GM19328 (cell line): ENCODE results near the gene KLHL2.
"Not testable (repeated sequence)": the region's sequence is repeated elsewhere in the genome, so short reads cannot be mapped to it uniquely, and the experiment has no call there.

ENCODE experiments used
- ATAC-seq: cut with Tn5 transposase; IDR thresholded peaks from one replicate; pipeline ENCODE4 v1.9.1; 2021; ENCODE audit warnings: mild to moderate bottlenecking, moderate library complexity; ENCODE audit not compliant: unreplicated experiment

Gene KLHL2

GRCh38 chr4:165326831-165327210 is 119.5 kb downstream of the KLHL2 start:
- no peak for ATAC-seq

DNA sequence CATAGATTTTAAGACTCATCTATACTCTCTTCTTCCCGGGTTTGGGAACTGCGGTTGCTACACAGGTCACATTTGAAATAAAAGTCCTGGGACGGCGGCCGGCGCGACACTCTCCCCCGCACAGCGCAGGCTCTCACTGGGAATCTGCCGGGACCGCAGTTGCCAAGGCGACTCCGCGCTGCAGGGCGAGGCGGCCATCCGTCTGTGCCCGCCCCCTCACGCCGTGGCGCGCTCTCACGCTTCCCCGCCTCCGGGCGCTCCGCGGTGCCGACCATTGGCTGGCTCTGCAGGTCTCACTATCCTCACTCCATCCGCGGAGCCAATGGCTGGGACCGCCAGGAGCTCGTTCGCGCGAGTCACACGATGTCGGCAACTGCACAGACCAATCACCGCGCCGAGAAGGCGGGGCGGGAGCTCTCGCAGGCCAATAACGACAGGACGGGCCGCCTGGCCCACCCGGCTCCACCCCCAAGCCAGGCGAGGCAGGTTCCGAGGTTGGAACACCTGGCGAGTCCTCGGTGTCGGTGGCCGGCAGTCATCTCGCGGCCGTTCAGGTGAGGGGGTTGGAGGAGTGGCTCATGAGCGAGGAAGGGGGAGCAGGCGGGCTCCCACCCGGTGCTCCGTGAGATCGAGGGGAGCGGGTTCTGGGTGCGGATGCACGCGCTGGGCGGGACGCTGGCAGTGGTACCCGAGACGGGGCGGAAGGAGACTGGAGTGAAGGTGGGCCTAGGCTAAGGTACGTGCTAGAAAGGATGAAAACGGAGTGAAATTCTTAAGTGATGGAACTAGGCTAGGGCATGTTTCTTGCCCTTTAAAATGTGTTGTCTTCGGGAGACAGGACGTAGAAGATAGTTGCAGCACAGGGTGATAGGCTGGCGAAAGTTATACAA is 120.1 kb downstream of the KLHL2 start, which contains the start of gene MSMO1:
Gene MSMO1 (plus strand): TSS at position 459 of the 890 bp plus-strand sequence. CDS start 5,702 bp downstream, outside the sequence.
- peak; percentile 98 for ATAC-seq

- ATAC-seq, result no peak
Measured at GRCh38 chr4:165328101-165328425, 120.7 kb downstream of the KLHL2 start.

- ATAC-seq, result no peak
Measured at GRCh38 chr4:165328708-165329107, 121.3 kb downstream of the KLHL2 start.

DNA sequence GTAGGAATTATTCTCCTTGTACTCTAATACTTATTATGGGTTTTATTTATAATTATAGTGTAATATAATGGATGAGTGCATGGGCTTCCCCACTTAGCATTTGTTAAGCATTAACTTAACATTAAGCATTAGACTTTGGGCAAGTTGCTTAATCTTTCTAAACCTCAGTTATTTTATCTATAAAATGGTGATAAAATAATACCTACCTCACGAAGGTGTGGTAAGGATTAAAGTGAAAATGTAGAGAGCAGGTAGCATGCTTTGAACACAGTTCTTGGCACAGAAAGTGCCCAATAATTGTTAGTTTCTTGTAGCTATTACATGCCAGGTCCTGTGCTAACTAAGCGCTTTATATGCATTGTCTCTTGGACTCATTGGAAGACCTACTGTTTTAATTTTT is 122.7 kb downstream of the KLHL2 start:
- no peak for ATAC-seq

DNA sequence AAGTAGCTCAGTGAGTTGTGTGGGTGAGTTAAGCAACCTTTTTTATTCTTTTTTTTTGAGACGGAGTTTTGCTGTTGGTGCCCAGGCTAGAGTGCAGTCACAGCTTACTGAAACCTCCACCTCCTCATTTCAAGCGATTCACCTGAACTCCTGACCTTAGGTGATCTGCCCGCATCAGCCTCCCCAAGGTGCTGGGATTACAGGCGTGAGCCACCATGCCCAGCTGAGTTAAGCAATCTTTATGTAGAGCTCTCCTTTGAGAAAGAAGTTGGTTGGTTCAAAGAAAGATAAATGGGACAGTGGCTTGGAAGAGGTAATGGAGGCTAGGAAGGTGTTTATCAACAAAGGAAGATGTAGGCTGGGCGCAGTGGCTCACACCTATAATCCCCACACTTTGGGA is 123.3 kb downstream of the KLHL2 start:
- no peak for ATAC-seq

GRCh38 chr4:165331359-165331758 is 124.0 kb downstream of the KLHL2 start:
- ATAC-seq, result no peak

DNA sequence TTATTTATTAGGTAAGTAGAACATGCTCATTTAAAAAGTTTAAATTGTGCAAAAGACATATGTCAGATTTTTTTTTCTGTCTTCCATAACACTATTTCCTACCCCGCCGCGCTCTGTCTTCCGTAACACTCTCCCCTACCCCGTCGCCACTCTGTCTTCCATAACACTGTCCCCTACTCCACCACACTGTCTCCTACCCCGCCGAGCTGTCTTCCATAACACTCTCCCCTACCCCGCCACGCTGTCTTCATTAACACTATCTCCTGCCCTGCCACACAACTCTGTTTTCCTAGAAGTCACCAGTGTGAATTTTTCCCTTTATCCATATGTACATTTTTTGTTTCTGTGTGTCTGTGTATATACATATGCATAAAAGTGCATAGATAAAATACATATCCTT is 124.5 kb downstream of the KLHL2 start:
- ATAC-seq, result no peak

- ATAC-seq, result no peak
Measured at GRCh38 chr4:165332502-165332901, 125.1 kb downstream of the KLHL2 start.

DNA sequence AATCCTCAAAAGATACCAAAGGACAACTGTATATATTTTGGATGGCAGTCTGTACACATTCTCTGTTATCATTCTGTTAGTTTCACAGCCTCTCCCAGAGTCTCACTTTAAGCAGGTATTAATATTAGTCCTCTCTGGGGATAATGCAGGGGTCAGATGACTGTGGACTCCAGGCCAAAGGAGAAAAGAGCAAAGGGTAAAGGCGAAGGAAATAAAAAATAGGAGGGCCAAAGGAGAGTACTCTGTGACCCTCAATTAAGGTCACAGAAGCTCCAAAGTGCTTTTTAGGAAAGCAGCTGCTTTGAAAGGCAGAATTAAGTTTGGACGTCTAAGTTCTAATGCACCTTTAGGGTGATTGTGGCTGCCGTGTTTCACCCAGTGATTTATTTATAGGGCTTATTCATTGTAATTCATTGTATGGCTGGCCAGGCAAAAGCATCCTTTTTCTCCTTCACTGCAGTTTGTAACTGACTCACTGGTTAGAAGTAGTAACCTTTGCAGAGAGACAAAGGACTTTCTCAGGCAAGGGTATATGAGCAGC is 127.9 kb downstream of the KLHL2 start:
- ATAC-seq, result no peak

GRCh38 chr4:165336743-165337142 is 129.4 kb downstream of the KLHL2 start:
- no peak for ATAC-seq

DNA sequence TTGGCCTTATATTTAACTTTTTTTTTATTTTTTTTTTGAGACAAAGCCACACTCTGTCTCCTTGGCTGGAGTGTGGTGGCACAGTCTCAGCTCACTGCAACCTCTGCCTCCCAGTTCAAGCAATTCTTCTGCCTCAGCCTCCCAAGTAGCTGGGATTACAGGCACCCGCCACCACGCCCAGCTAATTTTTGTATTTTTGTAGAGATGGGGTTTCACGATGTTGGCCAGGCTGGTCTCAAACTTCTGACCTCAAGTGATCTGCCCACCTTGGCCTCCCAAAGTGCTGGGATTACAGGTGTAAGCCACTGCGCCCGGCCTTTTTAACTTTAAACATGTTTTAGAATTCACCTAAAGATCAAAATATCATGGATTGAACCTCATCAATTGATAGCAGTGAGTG is 135.0 kb downstream of the KLHL2 start:
- ATAC-seq, result not testable (repeated sequence)

GRCh38 chr4:165343353-165344191 is 136.2 kb downstream of the KLHL2 start:
- no peak for ATAC-seq

GRCh38 chr4:165345666-165346417 is 138.5 kb downstream of the KLHL2 start:
- no peak for ATAC-seq

DNA sequence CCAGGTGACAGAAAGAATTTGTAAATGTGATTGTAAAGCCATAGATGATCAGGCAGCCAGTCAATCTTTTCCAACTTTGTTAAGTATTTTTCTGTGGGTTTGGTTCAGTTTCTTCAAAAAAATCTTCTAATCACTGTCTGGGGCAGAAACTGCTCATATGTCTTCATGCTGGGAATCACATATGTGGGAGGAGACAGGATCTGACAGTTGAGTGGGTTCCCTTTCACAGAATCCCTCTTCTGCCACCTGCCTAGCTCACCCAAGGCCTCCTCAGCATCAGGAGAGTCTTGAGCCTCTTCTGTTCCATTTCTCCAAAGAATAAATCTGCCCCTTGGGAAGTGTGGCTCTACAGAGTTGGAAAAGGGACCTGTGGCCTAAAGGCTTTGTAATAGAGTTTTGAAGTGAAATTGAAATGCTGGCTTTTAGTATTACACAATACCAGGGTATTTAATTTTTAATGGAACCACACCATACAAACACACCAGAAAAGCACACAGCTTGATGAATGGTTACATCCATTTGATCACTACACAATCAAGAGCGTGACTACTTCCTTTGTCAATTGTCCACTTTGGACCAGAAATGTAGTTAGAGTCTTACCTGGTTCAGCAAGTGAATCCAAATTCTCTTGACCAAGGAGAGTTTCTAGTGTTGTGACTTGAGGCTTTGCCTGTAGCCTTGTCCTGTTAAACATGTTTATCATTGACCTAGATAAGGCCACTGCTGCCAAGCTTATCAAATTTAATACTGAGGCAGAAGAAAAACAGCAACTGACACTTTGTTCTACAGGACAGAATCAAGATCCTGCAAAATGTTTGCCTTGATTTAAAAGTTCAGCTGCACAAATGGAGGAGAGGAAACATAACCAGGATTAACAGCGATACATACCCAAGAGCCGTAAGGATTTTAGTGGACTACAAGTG is 140.5 kb downstream of the KLHL2 start:
- no peak for ATAC-seq

DNA sequence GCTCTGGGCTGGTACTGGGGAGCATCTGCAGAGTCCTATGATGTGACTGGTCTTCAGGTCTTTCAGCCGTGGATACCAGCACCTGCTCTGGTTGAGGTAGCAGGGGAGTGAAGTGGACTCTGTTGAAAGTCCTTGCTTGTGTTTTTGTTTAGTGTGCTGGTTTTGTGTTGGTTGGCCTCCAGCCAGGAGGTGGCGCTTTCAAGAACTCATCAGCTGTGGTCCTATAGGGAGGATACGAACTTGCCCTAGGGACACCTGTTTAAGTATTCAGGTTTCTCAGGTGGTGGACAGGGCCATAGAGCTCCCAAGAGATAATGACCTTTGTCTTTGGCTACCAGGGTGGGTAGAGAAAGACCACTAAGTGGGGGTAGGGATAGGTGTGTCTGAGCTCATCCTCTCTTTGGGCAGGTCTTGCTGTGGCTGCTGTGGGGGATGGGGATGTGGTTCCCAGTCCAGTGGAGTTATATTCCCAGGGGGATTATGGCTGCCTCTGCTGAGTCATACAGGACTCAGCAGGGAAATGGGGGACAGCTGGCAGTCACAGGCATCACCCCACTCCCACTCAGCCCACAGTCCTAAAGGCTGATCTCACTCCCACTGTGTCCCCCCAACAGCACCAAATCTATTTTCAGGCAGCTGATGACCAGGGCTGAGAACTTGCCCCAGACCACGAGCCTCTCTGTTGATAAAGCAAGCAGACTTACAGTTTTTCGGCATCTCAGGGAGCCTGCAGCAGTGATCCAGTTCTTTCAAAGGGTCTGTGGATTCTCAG is 144.2 kb downstream of the KLHL2 start:
- no peak for ATAC-seq

GRCh38 chr4:165355900-165356300 is 148.5 kb downstream of the KLHL2 start:
- no peak for ATAC-seq

- no peak for ATAC-seq
Measured at GRCh38 chr4:165359506-165359905, 152.1 kb downstream of the KLHL2 start.

DNA sequence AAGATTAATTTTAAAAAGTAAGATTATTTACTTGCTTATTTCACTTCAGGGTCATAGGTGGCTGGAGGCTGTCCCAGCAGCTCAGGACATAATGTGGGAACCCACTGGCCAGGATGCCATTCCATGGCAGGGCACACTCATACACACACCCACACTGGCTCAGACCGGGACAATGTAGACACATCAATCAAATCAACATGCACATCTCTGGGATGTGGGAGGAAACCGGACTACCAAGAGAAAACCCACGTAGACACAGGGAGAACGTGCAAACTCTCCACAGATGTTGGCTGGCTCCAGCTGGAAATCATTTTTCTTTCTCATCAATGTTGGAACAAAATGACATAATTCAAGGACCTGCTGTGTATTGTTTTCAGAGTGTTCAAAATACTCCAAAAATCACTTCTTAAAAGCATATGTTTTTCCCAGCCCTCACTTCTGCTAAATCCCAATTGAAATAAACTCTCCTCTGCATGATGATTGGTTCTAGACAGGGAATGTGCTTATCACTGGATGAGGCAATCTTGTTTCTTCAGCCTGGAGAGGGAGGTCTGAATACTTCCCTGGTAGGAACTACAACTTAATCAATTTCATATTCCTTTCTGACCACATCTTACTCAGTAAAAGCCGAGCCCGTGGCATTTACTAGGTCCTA is 152.8 kb downstream of the KLHL2 start:
- ATAC-seq, result no peak
